Measurements from ENCODE around the gene SLC22A31.

GRCh38 chr16:89187032-89187769 is 13.1 kb downstream of the SLC22A31 start:
- TF ChIP-seq CTCF (IDR thresholded peaks at IDR 0.05; ENCODE audit: extremely low read depth in 1 of 2, insufficient read depth in 1 of 2, low read depth in 1 of 2, low read length in 2 of 2) = no peak
- TF ChIP-seq POLR2A (IDR thresholded peaks at IDR 0.05; ENCODE audit: low read depth, low read length) = no peak
- no peak for TF ChIP-seq JUN (IDR thresholded peaks at IDR 0.05; ENCODE audit: borderline replicate concordance, insufficient read depth, insufficient read length, low read depth)
- no peak for TF ChIP-seq MAX (IDR thresholded peaks at IDR 0.05; ENCODE audit: insufficient read depth, insufficient read length)
- TF ChIP-seq POLR2AphosphoS5 (IDR thresholded peaks at IDR 0.05; ENCODE audit: insufficient read depth, low read depth, low read length) = no peak
- TF ChIP-seq EZH2 (IDR thresholded peaks at IDR 0.05; ENCODE audit: borderline replicate concordance, low read depth, low read length, severe bottlenecking) = no peak
- TF ChIP-seq MYC (IDR thresholded peaks at IDR 0.05; ENCODE audit: low read depth, low read length) = no peak

Data from endothelial cell of umbilical vein (primary cell).